HFF-Myc (cell line): ENCODE measurements around the gene CCDC73.
"Not testable (repeated sequence)": the region's sequence is repeated elsewhere in the genome, so short reads cannot be mapped to it uniquely, and the experiment has no call there.

Source experiments
- DNase-seq: peaks from one replicate; pipeline ENCODE4 v3.0.0-alpha.2; 2011; ENCODE audit warnings: low read depth; ENCODE audit errors: extremely low read depth
- H3K4me3 ChIP-seq: replicated peaks from 2 replicates; pipeline ENCODE4 v1.5.1; 2011; ENCODE audit warnings: low read depth, mild to moderate bottlenecking, control low read depth, low read length
- TF ChIP-seq, protein P1 (sequence below): IDR thresholded peaks from 2 replicates; pipeline ENCODE4 v1.5.1; 2012; ENCODE audit warnings: mild to moderate bottlenecking, low read depth, low read length, control low read depth; ENCODE audit errors: missing control alignments

Gene CCDC73

GRCh38 chr11:32786811-32787210 lies 7.7 kb downstream of the CCDC73 start:
- no peak for DNase-seq
- no peak overlapping the region for H3K4me3 ChIP-seq
- TF ChIP-seq, protein P1, sequence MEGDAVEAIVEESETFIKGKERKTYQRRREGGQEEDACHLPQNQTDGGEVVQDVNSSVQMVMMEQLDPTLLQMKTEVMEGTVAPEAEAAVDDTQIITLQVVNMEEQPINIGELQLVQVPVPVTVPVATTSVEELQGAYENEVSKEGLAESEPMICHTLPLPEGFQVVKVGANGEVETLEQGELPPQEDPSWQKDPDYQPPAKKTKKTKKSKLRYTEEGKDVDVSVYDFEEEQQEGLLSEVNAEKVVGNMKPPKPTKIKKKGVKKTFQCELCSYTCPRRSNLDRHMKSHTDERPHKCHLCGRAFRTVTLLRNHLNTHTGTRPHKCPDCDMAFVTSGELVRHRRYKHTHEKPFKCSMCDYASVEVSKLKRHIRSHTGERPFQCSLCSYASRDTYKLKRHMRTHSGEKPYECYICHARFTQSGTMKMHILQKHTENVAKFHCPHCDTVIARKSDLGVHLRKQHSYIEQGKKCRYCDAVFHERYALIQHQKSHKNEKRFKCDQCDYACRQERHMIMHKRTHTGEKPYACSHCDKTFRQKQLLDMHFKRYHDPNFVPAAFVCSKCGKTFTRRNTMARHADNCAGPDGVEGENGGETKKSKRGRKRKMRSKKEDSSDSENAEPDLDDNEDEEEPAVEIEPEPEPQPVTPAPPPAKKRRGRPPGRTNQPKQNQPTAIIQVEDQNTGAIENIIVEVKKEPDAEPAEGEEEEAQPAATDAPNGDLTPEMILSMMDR, result no peak

- TF ChIP-seq, protein P1, result no peak
- DNase-seq, result no peak
- no peak overlapping the region for H3K4me3 ChIP-seq
Observed at GRCh38 chr11:32785262-32785661, 9.2 kb downstream of the CCDC73 start.

DNA sequence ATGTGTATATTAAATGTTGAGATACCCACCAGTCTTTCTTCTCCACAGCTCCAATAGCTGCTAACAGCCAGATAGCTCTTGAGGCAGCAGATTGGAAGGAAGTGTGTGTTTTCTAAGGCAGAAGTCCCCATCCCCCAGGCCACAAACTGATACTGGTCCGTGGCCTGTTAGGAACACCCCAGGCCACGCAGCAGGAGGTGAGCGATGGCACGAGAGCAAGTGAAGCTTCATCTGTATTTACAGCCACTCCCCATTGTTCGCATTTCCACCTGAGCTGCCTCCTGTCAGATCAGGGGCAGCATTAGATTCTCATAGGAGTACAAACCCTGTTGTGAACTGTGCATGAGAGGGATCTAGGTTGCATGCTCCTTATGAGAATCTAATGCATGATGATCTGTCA lies 12.7 kb downstream of the CCDC73 start:
- no peak overlapping the region for H3K4me3 ChIP-seq
- no peak for DNase-seq
- TF ChIP-seq, protein P1, result no peak

- not testable (repeated sequence) for DNase-seq, H3K4me3 ChIP-seq
Observed at GRCh38 chr11:32780839-32781238, 13.6 kb downstream of the CCDC73 start.

GRCh38 chr11:32779136-32779535 lies 15.3 kb downstream of the CCDC73 start:
- no peak for DNase-seq
- TF ChIP-seq, protein P1, result no peak
- no peak overlapping the region for H3K4me3 ChIP-seq

- no peak for DNase-seq
- H3K4me3 ChIP-seq, result no peak overlapping the region
- TF ChIP-seq, protein P1, result no peak
Observed at GRCh38 chr11:32775908-32776307, 18.6 kb downstream of the CCDC73 start.

GRCh38 chr11:32774081-32774480 lies 20.4 kb downstream of the CCDC73 start:
- DNase-seq, result no peak
- TF ChIP-seq, protein P1, result no peak
- H3K4me3 ChIP-seq, result no peak overlapping the region
